HCT116 (cell line): ENCODE measurements around the gene TIMM21. TPM values are rescaled to one million over a fixed set of nuclear protein-coding genes. Genes with fewer than 3 reads are reported as not detected.

Experiments
- ATAC-seq: fragments of 200-7000 bp; cut with Tn5 transposase; 2 replicates; pipeline ENCODE4 v1.9.1; 2020; ENCODE audit warnings: mild to moderate bottlenecking, moderate library complexity
- BruUV-seq: library from RNA; stranded (reverse); fragments of 400-500 nt; replicated peaks from 2 replicates; lab custom pipeline; 2021; lab: Mats Ljungman, UMichigan
- CTCF ChIA-PET: fragments of 300-600 bp; sonication (Branson Sonifier 250); formaldehyde crosslinking; loops from one replicate; lab custom pipeline; 2021; ENCODE audit warnings: antibody characterized with exemption; lab: Charles Lee
- POLR2A ChIA-PET: fragments of 300-600, 350-600 bp; sonication (Branson Sonifier 250); formaldehyde crosslinking; loops from one replicate; lab custom pipeline; 2021; ENCODE audit warnings: antibody characterized with exemption; lab: Charles Lee
- RAD21 ChIA-PET, 2 experiments: fragments of 300-600 bp; sonication (Branson Sonifier 250); formaldehyde crosslinking; loops; one replicate each; lab custom pipeline; 2023; ENCODE audit warnings: low total read pairs in 2 of 2; ENCODE audit not compliant: uncharacterized antibody in 2 of 2, unreplicated experiment in 2 of 2, low non-redundant PET in 1 of 2; lab: Charles Lee
- DNase-seq: peaks from one replicate; pipeline ENCODE4 v3.0.0-alpha.2; 2010; ENCODE audit warnings: low read depth, low spot score
- H2AFZ ChIP-seq: fragments of 200-600 bp; shearing (Covaris generic), sonication (generic); 2 replicates; pipeline ENCODE4 v1.6.1; 2017; ENCODE audit warnings: low read depth, mixed run types, mixed read lengths, antibody characterized with exemption, low read length; ENCODE audit not compliant: poor library complexity, severe bottlenecking
- H3K27ac ChIP-seq: 2 replicates; pipeline ENCODE4 v1.5.1; 2012; ENCODE audit warnings: low read depth, low read length
- H3K27me3 ChIP-seq: fragments of 200-600 bp; sonication (generic); 2 replicates; pipeline ENCODE4 v1.6.1; 2016; ENCODE audit warnings: mixed run types, low read length, mixed read lengths; ENCODE audit not compliant: insufficient read depth
- H3K36me3 ChIP-seq, 2 experiments: fragments of 200-500 bp in 1 of 2; fragments of 200-600 bp in 1 of 2; sonication (Bioruptor generic) in 1 of 2; sonication (generic) in 1 of 2; 2 replicates each; pipeline versions ENCODE4 v1.5.1 to v1.6.1; 2014 to 2016; ENCODE audit warnings: low read length in 2 of 2, inconsistent platforms in 1 of 2, mixed read lengths in 1 of 2, mixed run types in 1 of 2; ENCODE audit not compliant: insufficient read depth in 2 of 2, control insufficient read depth in 1 of 2
- H3K4me1 ChIP-seq, 2 experiments: fragments of 200-600 bp in 1 of 2; sonication (generic) in 1 of 2; 2 replicates each; pipeline versions ENCODE4 v1.5.1 to v1.6.1; 2012 to 2017; ENCODE audit warnings: low read length in 2 of 2, inconsistent platforms in 1 of 2, mild to moderate bottlenecking in 1 of 2, mixed read lengths in 1 of 2, mixed run types in 1 of 2, moderate library complexity in 1 of 2; ENCODE audit not compliant: insufficient read depth in 2 of 2, control insufficient read depth in 1 of 2
- H3K4me2 ChIP-seq: fragments of 200-600 bp; sonication (generic); 2 replicates; pipeline ENCODE4 v1.6.1; 2017; ENCODE audit warnings: mixed run types, low read length, mixed read lengths
- H3K4me3 ChIP-seq, 2 experiments: fragments of 200-600 bp in 1 of 2; sonication (generic) in 1 of 2; replicated peaks in 1 of 2; 2 replicates each; pipeline ENCODE4 v1.5.1; 2011 to 2016; ENCODE audit warnings: low read length in 2 of 2, control low read depth in 1 of 2, low read depth in 1 of 2, mild to moderate bottlenecking in 1 of 2, mixed read lengths in 1 of 2, mixed run types in 1 of 2
- H3K79me2 ChIP-seq: fragments of 200-600 bp; sonication (generic); 2 replicates; pipeline ENCODE4 v1.6.1; 2017; ENCODE audit warnings: mild to moderate bottlenecking, mixed run types, low read length, moderate library complexity, mixed read lengths; ENCODE audit not compliant: insufficient read depth
- H3K9ac ChIP-seq: fragments of 200-600 bp; sonication (generic); 2 replicates; pipeline ENCODE4 v1.6.1; 2016; ENCODE audit warnings: low read length, mixed read lengths
- H3K9me2 ChIP-seq: fragments of 200-600 bp; sonication (generic), shearing (Covaris generic); 2 replicates; pipeline ENCODE4 v1.6.1; 2017; ENCODE audit warnings: mixed run types, mild to moderate bottlenecking, moderate library complexity; ENCODE audit not compliant: insufficient read depth
- H3K9me3 ChIP-seq, 2 experiments: fragments of 200-500 bp in 1 of 2; fragments of 200-600 bp in 1 of 2; sonication (Bioruptor generic) in 1 of 2; sonication (generic) in 1 of 2; 2 replicates each; pipeline ENCODE4 v1.6.1; 2014 to 2017; ENCODE audit warnings: low read length in 2 of 2, mixed read lengths in 2 of 2, inconsistent platforms in 1 of 2, low read depth in 1 of 2, mild to moderate bottlenecking in 1 of 2, mixed run types in 1 of 2, moderate library complexity in 1 of 2; ENCODE audit not compliant: control insufficient read depth in 1 of 2, insufficient read depth in 1 of 2
- H4K20me1 ChIP-seq: fragments of 200-600 bp; sonication (generic), shearing (Covaris generic); 2 replicates; pipeline ENCODE4 v1.6.1; 2017; ENCODE audit warnings: mixed run types, mild to moderate bottlenecking, moderate library complexity; ENCODE audit not compliant: insufficient read depth
- ATF3 ChIP-seq: IDR thresholded peaks from 2 replicates; pipeline ENCODE4 v1.6.1; 2012
- CBX3 ChIP-seq: IDR thresholded peaks from 2 replicates; pipeline ENCODE4 v1.6.1; 2012; ENCODE audit warnings: low read depth
- CEBPB ChIP-seq: IDR thresholded peaks from 2 replicates; pipeline ENCODE4 v1.6.1; 2012; ENCODE audit warnings: low read depth
- EGR1 ChIP-seq: IDR thresholded peaks from 2 replicates; pipeline ENCODE4 v1.6.1; 2012; ENCODE audit warnings: low read depth
- ELF1 ChIP-seq: IDR thresholded peaks from 2 replicates; pipeline ENCODE4 v1.6.1; 2012; ENCODE audit warnings: low read depth, borderline replicate concordance
- EZH2 ChIP-seq: fragments of 200-600 bp; sonication (generic); IDR thresholded peaks from 2 replicates; pipeline ENCODE4 v1.6.1; 2017; ENCODE audit warnings: antibody characterized with exemption, mixed run types
- EZH2phosphoT487 ChIP-seq: fragments of 200-600 bp; IDR thresholded peaks from 2 replicates; pipeline ENCODE4 v1.6.1; 2018; ENCODE audit warnings: antibody characterized with exemption, borderline replicate concordance
- FOSL1 ChIP-seq: IDR thresholded peaks from 2 replicates; pipeline ENCODE4 v1.6.1; 2012; ENCODE audit warnings: low read depth
- POLR2AphosphoS5 ChIP-seq: IDR thresholded peaks from 2 replicates; pipeline ENCODE4 v1.6.1; 2011; ENCODE audit warnings: mild to moderate bottlenecking, low read depth, low read length, moderate library complexity
- RAD21 ChIP-seq: IDR thresholded peaks from 2 replicates; pipeline ENCODE4 v1.6.1; 2012; ENCODE audit warnings: low read depth, mild to moderate bottlenecking
- REST ChIP-seq: IDR thresholded peaks from 2 replicates; pipeline ENCODE4 v1.6.1; 2012; ENCODE audit warnings: low read depth
- SIN3A ChIP-seq: IDR thresholded peaks from 2 replicates; pipeline ENCODE4 v1.6.1; 2012; ENCODE audit warnings: low read depth
- SP1 ChIP-seq: IDR thresholded peaks from 2 replicates; pipeline ENCODE4 v1.6.1; 2012; ENCODE audit warnings: low read depth
- SRF ChIP-seq: IDR thresholded peaks from 2 replicates; pipeline ENCODE4 v1.6.1; 2012; ENCODE audit warnings: low read depth
- YY1 ChIP-seq: IDR thresholded peaks from 2 replicates; pipeline ENCODE4 v1.6.1; 2011; ENCODE audit warnings: low read length, low read depth, moderate library complexity, mild to moderate bottlenecking; ENCODE audit not compliant: insufficient replicate concordance; ENCODE audit errors: extremely low read depth
- ZBTB33 ChIP-seq: IDR thresholded peaks from 2 replicates; pipeline ENCODE4 v1.6.1; 2011; ENCODE audit warnings: mild to moderate bottlenecking, low read length, moderate library complexity; ENCODE audit not compliant: insufficient replicate concordance; ENCODE audit errors: extremely low read depth
- ZFX ChIP-seq: fragments of 450-650 bp; IDR thresholded peaks from 2 replicates; pipeline ENCODE4 v1.6.1; 2017
- intact Hi-C: fragments of 100-400 bp; cut with micrococcal nuclease; formaldehyde crosslinking; loops from 2 replicates; pipeline ENCODE4 v1.10.0; 2022
- total RNA-seq: library from RNA; stranded (reverse); gene quantifications from one replicate; pipeline ENCODE4 v1.2.1, GENCODE V29; 2021; ENCODE audit not compliant: unreplicated experiment

TIMM21 gene
- total RNA-seq, 1 experiment from 2014 or later: 33.3 TPM

- ATAC-seq (no peak), DNase-seq (no peak)
- no peak overlapping the region for H3K4me3 ChIP-seq
- H3K4me2 ChIP-seq: no peak overlapping the region
- no peak overlapping the region for H3K9ac ChIP-seq
- ChIA-PET RAD21 (no interaction called here), POLR2A (no interaction called here), CTCF (no interaction called here)
- no peak overlapping the region for H3K27ac ChIP-seq
- BruUV-seq: no TSS peak
- H3K36me3 ChIP-seq: no peaks in the 10 kb centered on the region
- no peaks in the 10 kb centered on the region for H3K9me3 ChIP-seq
- intact Hi-C loops: no loop called here
- H3K4me1 ChIP-seq: peaks cover 3 to 16% of the 10 kb centered on the region in 2 experiments; a peak in 3 of 4 replicates
- H3K9me2 ChIP-seq: no peaks in the 10 kb centered on the region
- no peak overlapping the region for H2AFZ ChIP-seq
- H3K27me3 ChIP-seq: peaks cover 8% of the 10 kb centered on the region; the same call in 1 of the 2 replicates
- no peaks in the 10 kb centered on the region for H4K20me1 ChIP-seq
- H3K79me2 ChIP-seq: no peaks in the 10 kb centered on the region
- TF ChIP-seq CBX3 (no peak), EZH2phosphoT487 (no peak), SRF (no peak), ELF1 (no peak), FOSL1 (no peak), REST (no peak), EGR1 (no peak), POLR2AphosphoS5 (no peak), SIN3A (no peak), RAD21 (no peak), ZFX (no peak), EZH2 (no peak), SP1 (no peak), ZBTB33 (no peak), CEBPB (no peak), ATF3 (no peak), YY1 (no peak)
These were observed 6.1 kb upstream of the TIMM21 start for GRCh38 chr18:74142252-74142651.
